ENCODE measurements around the gene CLINT1. TPM values are rescaled to one million over a fixed set of nuclear protein-coding genes. Genes with fewer than 3 reads are reported as not detected.

CLINT1 gene
- total RNA-seq, 4 donors from 2014 or later, result 83.9 to 123 (median 99.1) TPM

GRCh38 chr5:157756122-157756521 is 102.8 kb downstream of the CLINT1 start:
- ATAC-seq (ENCODE audit: low FRiP score), result no peak
- TF ChIP-seq CTCF (IDR thresholded peaks at IDR 0.05), result no peak
- no peak for DNase-seq (ENCODE audit: low spot score)

- TF ChIP-seq CTCF (IDR thresholded peaks at IDR 0.05), result no peak
- ATAC-seq (ENCODE audit: low FRiP score), result no peak
- DNase-seq (ENCODE audit: low spot score), result no peak
These were observed 108.6 kb downstream of the CLINT1 start for GRCh38 chr5:157750320-157750719.

- DNase-seq (ENCODE audit: low spot score) (no peak), ATAC-seq (ENCODE audit: low FRiP score) (no peak)
- no peak for TF ChIP-seq CTCF (IDR thresholded peaks at IDR 0.05)
These were observed 109.5 kb downstream of the CLINT1 start for GRCh38 chr5:157749462-157749799.

- no peak for TF ChIP-seq CTCF (IDR thresholded peaks at IDR 0.05)
- DNase-seq (ENCODE audit: low spot score) (no peak), ATAC-seq (ENCODE audit: low FRiP score) (peak; percentile 34)
These were observed 110.0 kb downstream of the CLINT1 start for GRCh38 chr5:157748760-157749461.

- DNase-seq (ENCODE audit: low spot score) (no peak), ATAC-seq (ENCODE audit: low FRiP score) (no peak)
- no peak for TF ChIP-seq CTCF (IDR thresholded peaks at IDR 0.05)
These were observed 110.9 kb downstream of the CLINT1 start for GRCh38 chr5:157747766-157748700.

- no peak for TF ChIP-seq CTCF (IDR thresholded peaks at IDR 0.05)
- no peak for ATAC-seq (ENCODE audit: low FRiP score)
- no peak for DNase-seq (ENCODE audit: low spot score)
These were observed 111.7 kb downstream of the CLINT1 start for GRCh38 chr5:157747173-157747740.
